Measurements from ENCODE around the gene MAGED2. TPM values are rescaled to one million over a fixed set of nuclear protein-coding genes. Genes with fewer than 3 reads are reported as not detected.
A peak's percentile ranks its signal among the peaks of the same experiment; 100 is the strongest.
"Not testable (repeated sequence)": the region's sequence is repeated elsewhere in the genome, so short reads cannot be mapped to it uniquely, and the experiment has no call there.

Gene MAGED2
- total and polyA plus RNA-seq, 3 experiments from 2014 or later = 43.0 to 124 (median 45.6) TPM

- POLR2A ChIA-PET = no interaction called here
- Histone ChIP-seq H3K4me3 (ENCODE audit: low read length) (no peak overlapping the region), H3K27ac (ENCODE audit: low read depth, low read length) (no peak overlapping the region), H3K27me3 (ENCODE audit: insufficient read depth, low read length, poor library complexity, severe bottlenecking) (no peaks in the 10 kb centered on the region), H3K9me3 (ENCODE audit: low read length) (no peaks in the 10 kb centered on the region), H3K36me3 (ENCODE audit: insufficient read depth, low read length) (no peaks in the 10 kb centered on the region), H3K4me1 (ENCODE audit: insufficient read depth, low read length) (no peaks in the 10 kb centered on the region)
- DNase-seq = no peak
- Mint-ChIP-seq H3K27me3 (peaks cover 0 to 10% of the 10 kb centered on the region in 2 donors), H3K4me1 (peaks cover 1 to 3% (median 2%) of the 10 kb centered on the region in 3 donors), H3K27ac (peak overlapping the region in 1 of 8 donors; percentile 68), H3K4me3 (no peak overlapping the region), H3K9me3 (no peaks in the 10 kb centered on the region), H3K36me3 (no peaks in the 10 kb centered on the region)
- CTCF ChIA-PET = no interaction called here
Measured at GRCh38 chrX:54824195-54824594, 16.6 kb downstream of the MAGED2 start.

- Histone ChIP-seq H3K4me1 (ENCODE audit: insufficient read depth, low read length) (no peaks in the 10 kb centered on the region), H3K9me3 (ENCODE audit: low read length) (no peaks in the 10 kb centered on the region), H3K36me3 (ENCODE audit: insufficient read depth, low read length) (no peaks in the 10 kb centered on the region), H3K27me3 (ENCODE audit: insufficient read depth, low read length, poor library complexity, severe bottlenecking) (no peaks in the 10 kb centered on the region), H3K4me3 (ENCODE audit: low read length) (no peak overlapping the region), H3K27ac (ENCODE audit: low read depth, low read length) (no peak overlapping the region)
- no peaks in the 10 kb centered on the region for H3K9me3 Mint-ChIP-seq
- CTCF ChIA-PET = no interaction called here
- no peaks in the 10 kb centered on the region for H3K4me1 Mint-ChIP-seq
- DNase-seq = no peak
- H3K27ac Mint-ChIP-seq = no peak overlapping the region
- no peaks in the 10 kb centered on the region for H3K36me3 Mint-ChIP-seq
- H3K4me3 Mint-ChIP-seq = no peak overlapping the region
- H3K27me3 Mint-ChIP-seq = peaks cover 0 to 10% of the 10 kb centered on the region in 2 donors
- POLR2A ChIA-PET = no interaction called here
Measured at GRCh38 chrX:54824722-54825121, 17.2 kb downstream of the MAGED2 start.

- no peaks in the 10 kb centered on the region for H3K27me3 ChIP-seq (ENCODE audit: insufficient read depth, low read length, poor library complexity, severe bottlenecking)
- peak in 4 of 5 donors; percentile 2 to 56 (median 8) for DNase-seq
- H3K4me3 ChIP-seq (ENCODE audit: low read length) = no peak overlapping the region
- H3K36me3 ChIP-seq (ENCODE audit: insufficient read depth, low read length) = no peaks in the 10 kb centered on the region
- ChIA-PET CTCF (no interaction called here), POLR2A (no interaction called here)
- no peaks in the 10 kb centered on the region for H3K4me1 ChIP-seq (ENCODE audit: insufficient read depth, low read length)
- no peaks in the 10 kb centered on the region for H3K4me1 Mint-ChIP-seq
- H3K9me3 Mint-ChIP-seq = no peaks in the 10 kb centered on the region
- H3K27ac Mint-ChIP-seq = no peak overlapping the region
- H3K36me3 Mint-ChIP-seq = no peaks in the 10 kb centered on the region
- H3K4me3 Mint-ChIP-seq = no peak overlapping the region
- H3K27ac ChIP-seq (ENCODE audit: low read depth, low read length) = no peak overlapping the region
- H3K27me3 Mint-ChIP-seq = peaks cover 0 to 9% of the 10 kb centered on the region in 2 donors
- no peaks in the 10 kb centered on the region for H3K9me3 ChIP-seq (ENCODE audit: low read length)
Measured at GRCh38 chrX:54825716-54826438, 18.3 kb downstream of the MAGED2 start.

- Mint-ChIP-seq H3K36me3 (no peaks in the 10 kb centered on the region), H3K4me1 (no peaks in the 10 kb centered on the region), H3K27me3 (peaks cover 0 to 8% of the 10 kb centered on the region in 2 donors), H3K27ac (peak overlapping the region in 1 of 8 donors; percentile 70), H3K4me3 (no peak overlapping the region), H3K9me3 (no peaks in the 10 kb centered on the region)
- no peak overlapping the region for H3K27ac ChIP-seq (ENCODE audit: low read depth, low read length)
- H3K27me3 ChIP-seq (ENCODE audit: insufficient read depth, low read length, poor library complexity, severe bottlenecking) = no peaks in the 10 kb centered on the region
- no peak for DNase-seq
- CTCF ChIA-PET = no interaction called here
- no peaks in the 10 kb centered on the region for H3K9me3 ChIP-seq (ENCODE audit: low read length)
- H3K4me3 ChIP-seq (ENCODE audit: low read length) = no peak overlapping the region
- POLR2A ChIA-PET = no interaction called here
- no peaks in the 10 kb centered on the region for H3K36me3 ChIP-seq (ENCODE audit: insufficient read depth, low read length)
- no peaks in the 10 kb centered on the region for H3K4me1 ChIP-seq (ENCODE audit: insufficient read depth, low read length)
Measured at GRCh38 chrX:54826598-54826997, 19.1 kb downstream of the MAGED2 start.

- DNase-seq = no peak
- no peak overlapping the region for H3K4me3 ChIP-seq (ENCODE audit: low read length)
- H3K27ac ChIP-seq (ENCODE audit: low read depth, low read length) = no peak overlapping the region
- Mint-ChIP-seq H3K9me3 (peaks cover 0 to 2% (median 0%) of the 10 kb centered on the region in 5 donors), H3K4me3 (no peak overlapping the region), H3K27ac (no peak overlapping the region), H3K27me3 (peaks cover 26 to 31% of the 10 kb centered on the region in 2 donors), H3K4me1 (no peaks in the 10 kb centered on the region), H3K36me3 (no peaks in the 10 kb centered on the region)
- no peaks in the 10 kb centered on the region for H3K36me3 ChIP-seq (ENCODE audit: insufficient read depth, low read length)
- POLR2A ChIA-PET = no interaction called here
- no peaks in the 10 kb centered on the region for H3K4me1 ChIP-seq (ENCODE audit: insufficient read depth, low read length)
- H3K27me3 ChIP-seq (ENCODE audit: insufficient read depth, low read length, poor library complexity, severe bottlenecking) = no peaks in the 10 kb centered on the region
- no peaks in the 10 kb centered on the region for H3K9me3 ChIP-seq (ENCODE audit: low read length)
- CTCF ChIA-PET = no interaction called here
Measured at GRCh38 chrX:54838583-54838982, 31.0 kb downstream of the MAGED2 start.

- CTCF ChIA-PET; H3K36me3 Mint-ChIP-seq; H3K4me1 Mint-ChIP-seq; H3K27me3 ChIP-seq (ENCODE audit: insufficient read depth, low read length, poor library complexity, severe bottlenecking); H3K27ac Mint-ChIP-seq; H3K9me3 Mint-ChIP-seq; POLR2A ChIA-PET; H3K36me3 ChIP-seq (ENCODE audit: insufficient read depth, low read length); H3K27ac ChIP-seq (ENCODE audit: low read depth, low read length); DNase-seq; H3K4me3 ChIP-seq (ENCODE audit: low read length); H3K4me1 ChIP-seq (ENCODE audit: insufficient read depth, low read length); H3K4me3 Mint-ChIP-seq; H3K9me3 ChIP-seq (ENCODE audit: low read length): not testable (repeated sequence)
- peaks cover 16 to 28% of the 10 kb centered on the region in 2 donors for H3K27me3 Mint-ChIP-seq
Measured at GRCh38 chrX:54841184-54841874, 33.8 kb downstream of the MAGED2 start.

- H3K4me3 ChIP-seq (ENCODE audit: low read length) = no peak overlapping the region
- no peaks in the 10 kb centered on the region for H3K36me3 Mint-ChIP-seq
- no peak overlapping the region for H3K27ac ChIP-seq (ENCODE audit: low read depth, low read length)
- no peaks in the 10 kb centered on the region for H3K4me1 Mint-ChIP-seq
- DNase-seq = no peak
- peaks cover 7 to 30% of the 10 kb centered on the region in 2 donors for H3K27me3 Mint-ChIP-seq
- no peaks in the 10 kb centered on the region for H3K4me1 ChIP-seq (ENCODE audit: insufficient read depth, low read length)
- no peaks in the 10 kb centered on the region for H3K36me3 ChIP-seq (ENCODE audit: insufficient read depth, low read length)
- H3K9me3 Mint-ChIP-seq = peaks cover 0 to 8% (median 0%) of the 10 kb centered on the region in 5 donors
- no peaks in the 10 kb centered on the region for H3K9me3 ChIP-seq (ENCODE audit: low read length)
- CTCF ChIA-PET = no interaction called here
- H3K27me3 ChIP-seq (ENCODE audit: insufficient read depth, low read length, poor library complexity, severe bottlenecking) = no peaks in the 10 kb centered on the region
- H3K27ac Mint-ChIP-seq = no peak overlapping the region
- POLR2A ChIA-PET = no interaction called here
- H3K4me3 Mint-ChIP-seq = no peak overlapping the region
Measured at GRCh38 chrX:54842607-54843006, 35.1 kb downstream of the MAGED2 start.

GRCh38 chrX:54843050-54843449, 35.5 kb downstream of the MAGED2 start:
- no peak for DNase-seq
- Histone ChIP-seq H3K27ac (ENCODE audit: low read depth, low read length) (no peak overlapping the region), H3K36me3 (ENCODE audit: insufficient read depth, low read length) (no peaks in the 10 kb centered on the region), H3K4me3 (ENCODE audit: low read length) (no peak overlapping the region), H3K27me3 (ENCODE audit: insufficient read depth, low read length, poor library complexity, severe bottlenecking) (no peaks in the 10 kb centered on the region), H3K9me3 (ENCODE audit: low read length) (no peaks in the 10 kb centered on the region), H3K4me1 (ENCODE audit: insufficient read depth, low read length) (no peaks in the 10 kb centered on the region)
- Mint-ChIP-seq H3K36me3 (no peaks in the 10 kb centered on the region), H3K4me3 (no peak overlapping the region), H3K27me3 (peaks cover 4 to 28% of the 10 kb centered on the region in 2 donors), H3K27ac (no peak overlapping the region), H3K9me3 (peaks cover 0 to 8% (median 0%) of the 10 kb centered on the region in 5 donors), H3K4me1 (no peaks in the 10 kb centered on the region)
- ChIA-PET POLR2A (no interaction called here), CTCF (no interaction called here)

Measured in CD8-positive, alpha-beta memory T cell (primary cell).